HG03571 (cell line): ENCODE data around the gene ELMO1.

ENCODE experiments used
- ATAC-seq: cut with Tn5 transposase; IDR thresholded peaks from one replicate; pipeline ENCODE4 v1.9.1; 2021; ENCODE audit not compliant: unreplicated experiment

ELMO1 gene

DNA sequence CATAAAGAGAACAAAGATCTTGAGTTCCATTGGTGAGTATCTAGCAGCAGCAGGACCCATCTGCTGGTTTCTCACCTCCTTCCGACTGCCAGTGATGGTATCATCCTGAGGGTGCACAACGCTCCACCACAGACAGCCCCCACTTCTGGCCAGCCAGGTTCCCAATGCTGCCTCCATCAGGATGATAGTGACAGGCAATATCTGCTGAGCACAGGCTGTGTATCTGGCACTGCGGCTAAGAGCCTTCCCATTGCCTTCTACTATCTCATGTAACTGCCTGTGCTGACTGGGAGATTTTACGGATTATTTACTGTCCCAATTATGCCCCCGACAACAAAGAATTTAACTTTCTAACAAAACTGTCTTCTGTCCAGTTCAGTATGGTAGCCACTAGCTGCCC is 372.0 kb downstream of the ELMO1 start:
- no peak for ATAC-seq

GRCh38 chr7:37074370-37074769 is 374.3 kb downstream of the ELMO1 start:
- ATAC-seq = no peak

DNA sequence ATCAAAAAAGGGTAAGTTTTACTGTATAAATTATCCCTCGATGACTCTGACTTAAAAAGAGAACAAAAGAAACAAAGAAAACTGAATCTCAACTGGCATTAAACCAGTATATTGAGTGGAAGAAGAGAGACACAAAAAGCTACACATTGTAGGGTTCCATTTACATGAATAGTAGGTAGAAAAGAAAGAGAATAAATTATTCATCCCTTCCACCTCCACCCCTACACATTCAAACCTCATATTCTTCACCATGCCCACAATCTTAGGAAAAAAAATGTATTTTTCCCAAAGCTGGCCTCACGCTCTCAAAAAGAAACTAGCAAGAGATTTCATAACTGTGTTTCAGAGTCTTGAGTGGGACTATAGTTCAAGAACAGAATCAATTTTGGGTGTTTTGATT is 377.5 kb downstream of the ELMO1 start:
- no peak for ATAC-seq

- ATAC-seq = no peak
These were observed 378.2 kb downstream of the ELMO1 start for GRCh38 chr7:37070471-37070870.

DNA sequence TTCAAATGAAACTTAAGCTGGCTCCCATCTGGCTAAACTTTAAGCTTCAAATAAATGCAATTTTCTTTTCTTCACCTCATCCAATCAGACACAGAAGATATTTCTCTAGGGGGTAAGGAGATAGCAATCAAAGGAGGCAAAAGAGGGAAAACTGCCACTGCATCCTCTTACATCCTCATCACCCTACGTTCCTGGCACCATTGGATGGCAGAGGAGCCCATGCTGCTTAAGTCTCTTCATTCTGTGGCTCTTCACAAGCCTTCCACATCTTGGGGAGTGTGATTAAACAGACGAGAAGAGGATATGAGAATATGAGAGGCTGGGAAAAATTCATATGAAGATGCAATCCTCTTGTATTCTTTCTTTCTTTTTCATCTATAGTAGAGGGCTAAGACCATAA is 378.6 kb downstream of the ELMO1 start:
- no peak for ATAC-seq

GRCh38 chr7:37069336-37069735 is 379.3 kb downstream of the ELMO1 start:
- no peak for ATAC-seq

GRCh38 chr7:37068902-37069301 is 379.8 kb downstream of the ELMO1 start:
- no peak for ATAC-seq

GRCh38 chr7:37068038-37068437 is 380.6 kb downstream of the ELMO1 start:
- no peak for ATAC-seq

DNA sequence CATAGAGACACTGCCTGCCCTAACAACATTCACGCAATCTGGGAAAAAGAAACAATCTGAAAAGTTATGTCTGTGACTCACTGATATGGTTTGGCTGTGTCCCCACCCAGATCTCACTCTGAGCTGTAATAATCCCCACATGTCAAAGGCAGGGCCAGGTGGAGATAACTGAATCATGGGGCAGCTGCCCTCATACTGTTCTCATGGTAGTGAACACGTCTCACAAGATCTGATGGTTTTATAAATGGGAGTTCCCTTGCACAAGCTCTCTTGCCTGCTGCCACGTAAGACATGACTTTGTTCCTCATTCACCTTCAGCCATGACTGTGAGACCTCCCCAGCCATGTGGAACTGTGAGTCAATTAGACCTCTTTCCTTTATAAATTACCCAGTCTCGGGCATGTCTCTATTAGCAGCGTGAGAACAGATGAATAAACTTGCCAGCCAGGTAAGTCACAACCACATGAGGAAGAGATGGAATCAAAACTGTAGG is 382.8 kb downstream of the ELMO1 start:
- peak; percentile 40 for ATAC-seq

DNA sequence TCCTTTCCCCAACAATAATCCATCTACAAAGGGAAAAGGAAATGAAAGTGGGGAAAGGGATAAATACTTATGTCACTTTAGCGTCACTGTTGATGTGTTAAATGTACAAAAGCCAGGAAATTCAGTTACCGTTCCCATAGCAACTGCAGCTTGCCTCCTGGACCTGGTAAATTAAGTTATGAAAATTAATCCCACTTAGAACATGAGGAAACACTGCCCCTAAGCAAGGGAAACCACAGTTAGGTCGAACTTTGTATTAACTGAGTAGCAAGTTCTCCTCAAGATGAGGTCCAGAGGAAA is 386.2 kb downstream of the ELMO1 start:
- no peak for ATAC-seq

GRCh38 chr7:37061849-37062559 is 386.7 kb downstream of the ELMO1 start:
- ATAC-seq = no peak

DNA sequence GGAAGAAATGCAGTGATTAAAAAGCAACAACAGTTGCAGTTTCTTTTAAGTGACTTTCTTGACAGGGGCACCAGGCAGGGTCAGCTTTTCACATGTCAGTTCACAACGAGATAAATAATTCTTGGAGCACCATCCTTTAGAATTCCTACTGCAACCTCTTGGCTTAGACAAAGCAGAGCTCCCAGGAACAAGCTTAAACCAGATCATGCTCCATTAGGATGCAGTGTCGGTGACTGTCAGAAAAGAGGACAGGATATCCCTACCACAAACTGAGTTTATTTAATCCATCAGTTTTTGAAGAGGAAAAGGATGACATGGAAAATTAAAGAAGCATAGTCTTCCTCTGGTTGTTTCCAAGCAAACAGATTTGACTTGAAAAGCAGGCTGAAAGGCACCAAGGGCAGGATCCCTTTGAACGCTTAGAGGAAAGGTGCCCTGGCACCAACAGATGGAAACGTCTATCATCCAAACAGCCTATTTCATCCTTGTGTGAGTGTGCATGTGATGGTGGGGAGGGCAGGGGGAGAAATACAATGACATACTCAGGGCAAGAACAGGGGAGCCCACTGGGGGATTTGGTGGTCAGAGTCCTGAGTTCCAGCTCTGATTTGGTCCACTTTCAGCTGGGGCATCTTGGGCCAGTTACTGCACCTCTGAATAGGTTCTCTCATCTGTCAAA is 392.3 kb downstream of the ELMO1 start:
- no peak for ATAC-seq

DNA sequence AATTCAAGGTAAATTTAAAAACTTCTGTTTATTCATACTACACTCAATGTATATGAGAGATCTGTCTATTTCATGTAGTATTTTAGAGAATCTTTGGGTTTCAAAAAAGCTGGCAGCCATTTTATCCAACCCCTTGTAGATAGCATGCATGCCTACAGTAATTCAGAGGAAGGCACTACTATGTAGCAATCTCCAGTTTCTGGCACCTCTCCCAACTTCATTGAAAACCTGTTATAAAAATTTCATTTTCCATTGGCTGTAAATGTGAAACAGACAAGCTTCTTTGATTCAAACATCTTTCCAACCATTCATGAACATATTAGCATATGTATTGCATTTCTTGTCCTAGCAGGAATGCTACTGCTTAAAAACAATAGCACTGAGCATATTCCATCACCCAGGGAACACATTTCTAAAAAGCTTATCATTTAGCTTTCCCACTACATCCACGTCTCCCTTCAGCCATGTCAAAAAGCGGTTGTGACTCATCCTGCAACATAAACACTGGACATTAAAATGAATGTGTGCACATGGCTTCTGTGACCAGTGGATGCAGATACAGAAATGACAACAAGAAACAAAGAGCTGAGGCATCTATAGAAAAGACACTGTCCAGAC is 393.9 kb downstream of the ELMO1 start:
- ATAC-seq = no peak

DNA sequence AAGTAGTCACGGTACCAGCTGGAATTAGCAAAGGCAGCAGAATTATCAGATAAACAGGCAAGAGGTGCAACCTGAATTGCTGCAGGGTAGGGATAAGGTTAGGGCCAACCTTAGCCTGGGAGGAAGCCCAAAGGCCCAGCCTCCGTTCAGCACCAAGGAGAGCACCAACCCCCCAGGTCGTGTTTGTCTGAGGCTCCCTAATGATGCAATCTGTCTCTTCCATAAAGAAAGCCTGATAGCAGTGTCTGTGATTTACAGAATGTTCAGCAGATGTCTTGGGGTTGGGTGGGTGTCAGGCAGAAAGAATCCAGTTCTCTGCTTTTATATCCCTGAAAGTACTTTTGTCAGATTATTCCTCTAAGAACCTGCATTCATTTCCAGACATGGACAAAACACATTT is 396.0 kb downstream of the ELMO1 start:
- ATAC-seq = no peak

- ATAC-seq = no peak
These were observed 397.9 kb downstream of the ELMO1 start for GRCh38 chr7:37050801-37051200.

DNA sequence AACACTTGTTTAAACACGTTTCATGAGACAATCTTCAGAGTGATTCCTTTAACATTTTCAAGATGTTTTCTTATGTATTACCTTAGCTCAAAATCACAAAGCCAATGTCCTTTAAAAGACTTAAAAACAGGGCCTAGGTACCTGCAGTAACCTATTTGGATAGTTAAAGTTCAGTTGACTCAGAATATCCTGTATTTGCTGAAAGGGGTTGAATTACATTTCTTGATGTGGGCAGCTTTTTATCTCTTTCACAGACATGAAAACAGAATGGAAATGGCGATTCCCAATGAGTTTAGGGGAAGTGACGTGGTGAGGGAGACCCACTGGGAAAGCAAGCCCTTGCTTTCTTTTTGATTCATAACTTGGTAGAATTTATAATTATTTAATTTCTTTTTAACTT is 400.0 kb downstream of the ELMO1 start:
- no peak for ATAC-seq

GRCh38 chr7:37047260-37047659 is 401.4 kb downstream of the ELMO1 start:
- ATAC-seq = no peak

DNA sequence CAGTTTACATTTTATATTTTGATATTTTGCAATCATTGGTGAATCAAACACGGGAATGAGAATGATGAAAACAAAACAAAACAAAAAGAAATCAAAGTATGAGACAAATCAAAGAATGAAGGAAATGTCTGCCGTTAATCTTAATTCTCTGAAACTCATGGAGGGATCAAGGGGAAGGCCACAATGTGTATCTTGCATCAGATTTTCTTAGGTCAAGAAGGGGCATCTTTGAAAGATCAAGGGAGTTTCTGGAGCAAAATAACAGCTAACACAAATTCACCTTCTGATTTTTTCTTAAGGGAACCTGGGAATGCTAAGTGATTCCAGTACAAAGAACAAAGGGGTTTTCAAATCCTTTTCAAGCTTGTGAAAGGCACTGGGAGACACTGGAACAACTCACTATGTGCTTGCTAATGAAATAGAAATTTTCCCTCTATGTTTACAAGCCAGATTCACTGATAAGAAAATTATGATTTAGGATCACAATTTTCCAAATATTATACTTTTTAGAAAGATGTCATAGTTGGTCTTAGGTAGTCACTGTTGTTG is 402.1 kb downstream of the ELMO1 start:
- ATAC-seq = no peak

DNA sequence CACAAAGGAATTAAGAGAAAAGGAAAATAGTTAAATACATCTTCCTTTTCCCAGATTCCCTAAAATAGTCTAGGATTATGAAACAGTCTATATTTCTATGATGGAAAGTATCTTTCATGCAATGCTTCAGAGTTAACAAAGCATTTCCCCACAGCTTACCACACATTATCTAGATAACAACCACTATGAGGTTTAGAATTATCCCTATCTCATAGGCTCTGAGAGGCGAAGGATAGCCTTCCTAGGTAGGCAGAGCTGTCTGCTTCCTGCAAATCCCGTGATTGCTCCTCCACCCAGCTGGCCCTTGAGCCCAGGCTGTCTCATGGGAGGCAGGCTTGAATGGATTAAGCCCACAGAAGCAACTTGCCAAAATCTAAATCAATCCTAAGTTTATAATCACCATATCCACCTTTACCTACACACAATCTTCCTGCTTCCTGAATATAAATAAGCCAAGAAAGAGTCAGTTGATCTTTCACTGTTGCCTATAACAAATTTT is 402.9 kb downstream of the ELMO1 start:
- no peak for ATAC-seq

DNA sequence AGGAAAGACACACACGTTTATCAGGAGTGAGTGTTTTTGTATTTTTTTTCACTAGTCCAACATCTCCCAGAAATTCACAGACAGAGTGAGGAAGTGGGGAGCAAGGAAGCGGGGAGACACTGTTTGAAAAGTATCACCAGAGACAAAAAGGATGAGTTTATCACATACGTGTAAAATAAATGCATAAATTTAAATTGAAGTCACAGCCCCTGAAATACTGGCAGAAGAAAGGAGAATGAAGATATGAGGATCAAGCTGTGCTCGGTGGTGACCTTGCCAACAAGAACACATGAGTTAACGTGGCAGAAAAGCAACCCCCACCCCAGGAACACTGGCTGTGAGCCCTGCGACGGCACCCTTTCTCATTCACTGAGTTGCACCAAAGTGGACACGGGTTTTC is 407.2 kb downstream of the ELMO1 start:
- no peak for ATAC-seq

- ATAC-seq = no peak
These were observed 408.3 kb downstream of the ELMO1 start for GRCh38 chr7:37040330-37040729.
